Pulmonary artery endothelial cell (primary cell): ENCODE results near the gene CEP97. TPM values are rescaled to one million over a fixed set of nuclear protein-coding genes. Genes with fewer than 3 reads are reported as not detected.
"Not testable (repeated sequence)": the region's sequence is repeated elsewhere in the genome, so short reads cannot be mapped to it uniquely, and the experiment has no call there.

Experiments
- DNase-seq: peaks from one replicate; pipeline ENCODE4 v3.0.0-alpha.2; 2011; ENCODE audit warnings: low read depth, low spot score
- total RNA-seq: library from RNA; depleted of rRNA; stranded (reverse); fragments of >200 nt; gene quantifications from 2 replicates; pipeline ENCODE4 v1.2.3, GENCODE V29; 2014

The CEP97 gene
- total RNA-seq, 1 donor from 2014 or later = 8.5 TPM

- DNase-seq = no peak
Measured at GRCh38 chr3:101702726-101703125, 21.7 kb upstream of the CEP97 start.

GRCh38 chr3:101703169-101703568 is 21.2 kb upstream of the CEP97 start:
- DNase-seq = no peak

GRCh38 chr3:101704639-101705038 is 19.8 kb upstream of the CEP97 start:
- DNase-seq = not testable (repeated sequence)

- DNase-seq = no peak
Measured at GRCh38 chr3:101709126-101709525, 15.3 kb upstream of the CEP97 start.

- no peak for DNase-seq
Measured at GRCh38 chr3:101718455-101718854, 6.0 kb upstream of the CEP97 start.

- no peak for DNase-seq
Measured at GRCh38 chr3:101719604-101720185, 4.7 kb upstream of the CEP97 start.

- DNase-seq = no peak
Measured at GRCh38 chr3:101720851-101721840, 3.3 kb upstream of the CEP97 start.

- DNase-seq = no peak
Measured at GRCh38 chr3:101722394-101723173, 1.8 kb upstream of the CEP97 start.

GRCh38 chr3:101725194-101725889 is 928 bp downstream of the CEP97 start:
- DNase-seq = no peak

GRCh38 chr3:101725890-101726275 is 1.5 kb downstream of the CEP97 start:
- no peak for DNase-seq

GRCh38 chr3:101729586-101729985 is 5.2 kb downstream of the CEP97 start:
- DNase-seq = no peak

- no peak for DNase-seq
Measured at GRCh38 chr3:101730839-101731238, 6.4 kb downstream of the CEP97 start.

GRCh38 chr3:101732240-101732641 is 7.8 kb downstream of the CEP97 start:
- DNase-seq = no peak

GRCh38 chr3:101735833-101736232 is 11.4 kb downstream of the CEP97 start:
- DNase-seq = no peak

- not testable (repeated sequence) for DNase-seq
Measured at GRCh38 chr3:101741914-101742313, 17.5 kb downstream of the CEP97 start.

- no peak for DNase-seq
Measured at GRCh38 chr3:101744811-101745210, 20.4 kb downstream of the CEP97 start.

GRCh38 chr3:101745934-101746333 is 21.5 kb downstream of the CEP97 start:
- DNase-seq = not testable (repeated sequence)

- not testable (repeated sequence) for DNase-seq
Measured at GRCh38 chr3:101753386-101754113, 29.1 kb downstream of the CEP97 start.

GRCh38 chr3:101758224-101758623 is 33.8 kb downstream of the CEP97 start:
- DNase-seq = no peak

- no peak for DNase-seq
Measured at GRCh38 chr3:101762041-101762646, 37.7 kb downstream of the CEP97 start.
